HG02973 (cell line): ENCODE measurements around the gene DGKH.
"Not testable (repeated sequence)": the region's sequence is repeated elsewhere in the genome, so short reads cannot be mapped to it uniquely, and the experiment has no call there.

Experiments
- ATAC-seq: cut with Tn5 transposase; IDR thresholded peaks from one replicate; pipeline ENCODE4 v1.9.1; 2021; ENCODE audit warnings: moderate library complexity; ENCODE audit not compliant: unreplicated experiment

DGKH gene

DNA sequence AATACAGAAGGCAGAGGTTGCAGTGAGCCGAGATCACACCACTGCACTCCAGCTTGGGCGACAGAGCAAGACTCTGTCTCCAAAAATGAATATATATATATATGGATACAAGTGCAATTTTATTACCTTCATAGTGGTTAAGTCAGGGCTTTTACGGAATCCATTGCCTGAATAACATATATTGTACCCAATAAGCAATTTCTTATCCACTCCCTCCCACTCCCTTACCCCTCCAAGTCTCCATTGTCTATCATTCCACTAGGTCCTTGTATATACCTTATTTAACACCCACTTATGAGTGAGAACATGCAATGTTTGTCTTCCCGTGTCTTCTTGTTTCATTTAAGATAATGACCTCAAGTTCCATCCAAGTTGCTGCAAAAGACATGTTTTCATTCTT, 175.2 kb downstream of the DGKH start:
- ATAC-seq = no peak

GRCh38 chr13:42225051-42225450, 176.6 kb downstream of the DGKH start:
- ATAC-seq = no peak

- not testable (repeated sequence) for ATAC-seq
These were observed 178.3 kb downstream of the DGKH start for GRCh38 chr13:42226759-42227158.

DNA sequence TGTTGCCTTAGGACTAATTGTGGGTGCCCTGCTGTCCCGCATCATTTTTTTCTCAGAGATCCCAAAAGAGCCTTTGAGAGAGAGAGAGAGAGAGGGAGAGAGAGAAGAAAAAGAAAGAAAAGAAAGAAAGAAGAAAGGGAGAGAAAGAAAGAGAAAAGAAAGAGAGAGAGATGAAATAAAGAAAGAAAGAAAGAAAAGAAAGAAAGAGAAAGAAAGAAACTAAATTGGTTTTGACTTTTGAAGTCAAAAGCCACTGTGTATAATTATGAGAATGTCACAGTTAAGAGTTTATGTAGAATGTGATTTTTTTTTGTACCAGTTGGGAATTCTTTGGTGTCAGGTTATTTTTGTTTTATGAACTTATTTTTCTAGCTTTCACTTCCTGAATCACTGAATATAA, 180.1 kb downstream of the DGKH start:
- no peak for ATAC-seq

DNA sequence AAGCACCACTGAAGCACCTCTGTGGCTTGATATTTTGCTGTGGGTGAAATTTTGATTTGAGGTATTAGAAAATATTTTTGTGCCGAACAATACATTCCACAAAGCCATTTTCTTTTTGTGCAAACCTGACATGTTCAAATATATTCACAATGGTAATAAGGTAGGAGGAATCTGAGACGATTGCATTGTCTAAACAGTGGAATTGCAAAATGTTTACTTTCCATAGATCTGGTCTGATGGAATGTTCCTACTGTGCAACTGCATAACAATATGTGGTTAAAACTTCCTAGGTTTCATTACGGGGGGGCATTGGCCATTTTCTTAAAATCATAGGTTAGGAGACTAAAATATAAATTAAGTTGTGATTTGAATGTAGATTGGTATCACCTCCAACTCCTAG, 180.8 kb downstream of the DGKH start:
- ATAC-seq = no peak

DNA sequence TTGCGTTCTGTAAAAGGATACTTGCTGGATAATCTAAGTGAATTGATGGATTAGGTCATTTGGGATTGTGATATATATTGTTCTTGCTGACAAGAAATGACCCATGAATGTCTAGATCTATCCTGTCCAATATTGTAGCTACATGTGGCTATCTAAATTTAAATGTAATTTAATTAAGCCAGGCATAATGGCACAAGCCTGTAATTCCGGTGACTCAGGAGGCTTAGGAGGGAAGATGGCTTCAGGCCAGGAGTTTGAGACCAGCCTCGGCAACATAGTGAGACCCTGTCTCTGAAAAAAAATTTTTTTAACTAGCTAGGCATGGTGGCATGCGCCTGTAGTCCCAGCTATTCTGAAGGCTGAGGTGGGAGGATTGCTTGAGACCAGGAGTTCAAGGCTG, 184.2 kb downstream of the DGKH start:
- ATAC-seq = no peak

GRCh38 chr13:42233726-42234125, 185.3 kb downstream of the DGKH start:
- no peak for ATAC-seq

DNA sequence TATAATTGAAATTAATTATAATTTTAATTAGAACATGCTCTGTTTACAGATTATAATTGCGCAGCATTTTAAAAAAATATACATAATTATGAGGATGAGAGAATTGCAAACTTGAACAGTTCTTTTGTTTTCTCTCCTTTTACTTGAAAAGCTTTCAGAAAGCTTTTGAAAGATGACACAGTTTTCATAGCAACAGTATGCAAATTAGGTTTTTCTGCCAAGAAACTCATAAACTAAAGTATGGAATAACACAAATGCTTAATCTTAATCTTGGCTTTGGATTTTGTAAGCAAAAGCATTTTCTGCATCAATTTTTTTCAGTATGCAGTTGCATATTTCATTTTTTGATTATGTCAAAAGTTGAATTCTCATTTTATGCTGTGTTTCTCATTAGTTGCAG, 190.7 kb downstream of the DGKH start:
- no peak for ATAC-seq

- no peak for ATAC-seq
These were observed 191.2 kb downstream of the DGKH start for GRCh38 chr13:42239644-42240043.

DNA sequence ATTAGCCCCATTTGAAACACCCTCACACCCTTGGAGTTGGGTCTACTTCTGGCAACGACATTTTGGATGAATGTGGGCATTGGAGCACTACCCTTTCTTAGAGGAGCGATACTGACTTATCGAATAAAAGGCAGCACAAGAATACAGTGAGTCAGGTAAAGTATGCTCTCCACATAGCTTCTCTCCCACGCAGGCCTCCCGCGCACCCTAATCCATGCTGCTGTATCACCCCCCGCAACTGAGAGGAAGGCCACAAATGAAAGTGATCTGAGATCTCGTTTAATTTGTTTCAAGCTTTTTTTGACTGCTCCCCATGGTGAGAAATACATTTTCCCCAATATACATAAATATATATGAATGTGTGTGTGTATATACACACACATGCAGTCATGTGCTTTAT, 198.1 kb downstream of the DGKH start:
- ATAC-seq = no peak

GRCh38 chr13:42247883-42248282, 199.4 kb downstream of the DGKH start:
- ATAC-seq = no peak

GRCh38 chr13:42255886-42256285, 207.4 kb downstream of the DGKH start:
- ATAC-seq = no peak

GRCh38 chr13:42258747-42259146, 210.3 kb downstream of the DGKH start:
- no peak for ATAC-seq

DNA sequence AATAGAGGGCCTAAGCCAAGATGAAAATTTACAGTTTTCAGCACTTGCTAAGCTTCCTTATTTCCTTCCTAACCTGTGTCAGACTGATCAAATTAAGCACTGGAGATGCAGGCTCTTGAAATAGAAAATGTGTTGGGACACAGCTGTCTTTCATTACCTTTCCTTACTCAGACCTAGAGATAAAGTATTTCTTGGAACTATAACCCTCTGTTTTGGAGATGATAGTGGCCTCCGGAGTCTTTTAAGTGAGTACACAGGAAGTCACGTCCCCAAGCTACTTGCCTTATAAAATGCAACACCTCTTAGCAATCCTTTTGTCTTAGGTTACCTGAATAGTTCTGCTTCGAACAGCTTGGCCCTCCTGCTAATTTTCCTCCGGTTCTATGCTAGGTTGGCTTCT, 211.1 kb downstream of the DGKH start:
- no peak for ATAC-seq

DNA sequence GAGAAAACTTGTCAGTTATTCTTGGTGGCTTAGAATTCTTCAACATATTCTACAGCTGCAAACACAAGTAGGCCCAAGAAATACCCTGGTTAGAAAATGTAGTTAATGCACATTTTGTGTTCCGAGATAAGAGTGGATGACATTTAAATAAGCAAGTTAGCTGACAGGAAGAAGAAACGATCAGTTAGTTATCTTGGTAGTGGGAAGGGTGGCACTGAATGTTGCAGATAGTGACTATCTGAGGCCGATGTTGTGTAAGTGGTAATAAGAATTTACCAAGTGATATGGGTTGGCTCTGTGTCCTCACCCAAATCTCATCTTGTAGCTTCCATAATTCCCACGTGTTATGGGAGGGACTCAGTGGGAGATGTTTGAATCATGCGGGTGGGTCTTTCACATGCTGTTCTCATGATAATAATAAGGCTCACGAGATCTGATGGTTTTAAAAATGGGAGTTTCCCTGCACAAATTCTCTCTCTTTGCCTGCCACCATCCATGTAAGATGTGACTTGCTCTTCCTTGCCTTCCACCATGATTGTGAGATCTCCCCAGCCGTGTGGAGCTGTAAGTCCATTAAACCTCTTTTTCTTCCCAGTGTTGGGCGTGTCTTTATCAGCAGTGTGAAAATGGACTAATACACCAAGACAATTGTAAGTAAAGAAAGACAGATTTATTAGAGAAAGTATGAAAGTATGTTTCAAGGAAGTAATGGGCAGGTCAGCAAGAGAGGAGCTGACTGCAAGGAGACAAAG, 212.6 kb downstream of the DGKH start:
- no peak for ATAC-seq

DNA sequence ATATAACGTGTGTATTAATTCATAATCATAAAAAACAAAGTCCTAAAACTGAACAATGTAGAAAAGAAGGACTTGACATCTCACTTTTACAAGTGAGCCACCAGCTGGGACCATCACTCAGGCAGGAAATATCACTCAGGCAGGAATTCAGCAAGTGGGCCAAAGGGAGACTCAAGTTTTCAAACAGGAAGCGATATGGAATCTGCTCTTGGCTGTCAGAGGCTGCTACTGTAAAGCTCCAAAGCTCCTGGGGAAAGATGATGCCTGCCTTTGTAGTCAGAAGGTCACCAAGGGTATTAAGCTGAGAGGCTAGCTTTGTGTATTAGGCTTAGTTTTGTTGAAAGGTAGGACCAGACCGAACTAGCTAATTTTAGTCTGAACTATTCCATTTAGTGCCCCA, 218.0 kb downstream of the DGKH start:
- ATAC-seq = no peak

- no peak for ATAC-seq
These were observed 221.9 kb downstream of the DGKH start for GRCh38 chr13:42270160-42270856.

DNA sequence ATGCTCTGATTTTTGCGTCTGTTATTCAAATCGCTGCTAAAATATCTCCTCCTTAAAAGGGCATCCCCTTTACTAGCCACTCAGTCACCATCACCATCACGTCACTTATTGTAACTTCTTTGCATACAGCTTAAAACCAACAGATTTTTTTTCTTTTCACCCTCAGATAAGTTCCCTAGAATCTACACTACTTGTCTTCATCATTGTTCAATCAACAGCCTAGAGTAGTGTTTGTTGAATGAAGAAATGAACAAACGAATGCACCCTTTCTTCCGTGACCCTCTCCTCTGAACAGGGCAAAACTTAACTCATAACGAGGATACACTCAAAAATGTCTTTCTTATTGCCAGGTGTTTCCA, 222.4 kb downstream of the DGKH start:
- ATAC-seq = no peak

DNA sequence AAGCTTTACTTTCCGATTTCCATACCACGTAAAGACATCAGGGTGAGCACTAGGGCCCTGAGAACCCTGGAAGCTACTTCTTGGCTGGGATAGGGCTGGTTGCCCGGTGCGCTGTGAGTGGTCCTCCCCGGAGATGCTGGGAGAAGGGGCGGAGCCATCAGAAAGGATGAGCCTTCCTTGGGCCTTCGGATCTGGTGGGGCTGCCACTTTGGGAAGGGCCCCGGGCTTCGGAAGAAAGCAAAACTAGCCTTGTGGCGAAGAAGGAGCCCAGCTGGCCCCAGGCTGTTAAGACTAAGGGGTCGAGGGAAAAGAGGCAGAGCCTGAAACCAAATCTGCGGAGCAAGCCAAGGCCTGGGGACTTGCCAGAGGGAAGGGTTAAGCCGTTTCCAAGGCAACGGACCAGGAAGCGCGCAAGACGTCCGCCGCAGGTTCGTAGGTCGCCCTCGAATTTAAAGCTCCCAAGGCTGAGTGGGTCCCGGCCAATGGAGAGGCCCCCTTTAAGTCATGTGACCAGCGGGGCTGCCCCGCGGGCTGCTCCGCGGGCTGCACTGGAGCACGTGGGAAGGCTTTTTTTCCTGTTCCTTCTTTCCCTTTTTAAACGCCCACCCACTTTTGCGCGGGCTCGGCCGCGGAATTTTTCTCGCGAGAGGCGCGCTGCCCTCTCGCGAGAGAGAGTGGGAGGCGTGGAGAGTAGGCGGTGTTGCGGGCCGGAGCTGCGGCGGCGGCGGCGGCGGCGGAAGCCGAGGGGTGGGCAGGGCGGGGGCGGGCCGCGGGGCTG, 223.1 kb downstream of the DGKH start:
- ATAC-seq = peak; percentile 77

DNA sequence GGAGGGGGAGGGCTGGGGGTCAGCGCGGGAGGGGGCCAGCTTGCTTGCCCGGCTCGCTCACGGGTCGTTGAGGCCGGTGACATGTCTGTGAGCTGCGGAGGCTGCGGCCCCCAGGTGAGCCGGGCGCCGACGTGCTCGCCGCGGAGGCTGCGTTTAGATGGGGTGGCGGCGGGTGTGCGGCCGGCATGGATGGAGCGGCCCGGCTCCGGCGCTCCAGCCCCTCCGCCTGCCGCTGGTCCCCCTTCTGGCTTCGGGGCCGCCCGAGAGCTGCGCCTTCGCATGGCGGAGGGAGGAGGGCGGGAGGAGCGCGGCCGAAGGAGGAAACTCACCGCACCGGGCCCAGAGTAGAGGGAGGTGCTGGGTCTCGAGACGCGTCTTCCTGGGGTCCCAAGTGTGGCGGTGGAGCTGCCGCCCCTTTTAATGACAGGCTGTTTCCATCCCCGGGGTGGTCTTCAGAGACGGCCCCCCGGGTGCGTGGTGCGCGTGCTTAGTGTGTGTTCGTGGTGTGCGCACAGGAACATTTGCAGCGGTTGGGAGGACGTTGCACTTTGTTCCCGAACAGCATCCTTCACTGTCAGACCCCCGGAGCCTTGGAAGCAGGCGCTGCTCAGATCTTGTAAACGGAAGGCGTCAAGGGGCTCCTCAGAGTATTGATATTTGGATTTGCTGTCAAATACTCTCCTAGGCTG, 223.8 kb downstream of the DGKH start, which contains the start of gene AKAP11:
AKAP11 (plus strand) TSS at position 38 of the 689 bp plus-strand sequence. CDS start 14,197 bp downstream, outside the sequence.
- peak; percentile 16 for ATAC-seq

- ATAC-seq = no peak
These were observed 224.3 kb downstream of the DGKH start for GRCh38 chr13:42272804-42273175.
